Measurements from ENCODE around the gene OR6J1. TPM values are rescaled to one million over a fixed set of nuclear protein-coding genes. Genes with fewer than 3 reads are reported as not detected.

The OR6J1 gene
- total RNA-seq, 2 donors from 2014 or later: not detected

DNA sequence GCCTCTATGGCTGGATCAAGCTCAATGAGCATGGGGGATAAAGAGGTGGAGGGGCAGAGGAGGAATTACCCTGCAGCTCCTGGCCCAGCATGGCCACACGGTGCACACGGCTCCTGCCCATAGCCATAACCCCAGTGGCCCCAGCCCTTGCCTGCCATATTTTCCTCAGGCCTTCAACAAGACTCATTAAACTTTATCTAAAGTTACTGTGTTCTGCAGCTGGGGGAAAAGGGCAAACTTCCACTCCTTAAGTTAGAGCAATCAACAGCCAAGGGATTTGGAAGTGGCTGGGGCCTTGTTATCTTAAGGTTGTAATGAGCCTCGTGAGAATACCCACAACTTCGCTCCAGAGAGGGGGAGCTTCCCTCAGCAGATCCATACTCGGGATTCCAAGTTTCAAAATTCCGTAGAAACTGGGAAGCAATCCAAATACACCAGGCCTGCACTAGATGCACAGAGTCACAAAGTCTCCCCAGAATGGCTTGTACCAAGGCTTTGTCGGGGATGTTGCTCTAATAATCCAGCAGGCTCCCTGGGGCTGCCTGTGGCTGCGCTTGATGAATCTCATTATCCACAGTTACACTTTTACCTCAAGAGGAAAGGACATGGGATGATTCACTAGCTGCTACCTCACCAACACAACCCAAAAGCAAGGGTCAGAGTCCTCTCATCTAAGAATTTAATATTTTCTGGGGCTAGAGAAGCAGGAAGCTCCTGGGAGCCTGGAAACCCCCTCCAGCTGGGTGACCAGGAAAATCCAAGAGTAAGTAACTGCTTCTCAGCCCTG is 13.0 kb upstream of the OR6J1 start:
- Histone ChIP-seq H3K4me3 (no peak overlapping the region), H3K27me3 (no peaks in the 10 kb centered on the region), H3K9me3 (no peaks in the 10 kb centered on the region), H3K36me3 (no peaks in the 10 kb centered on the region), H3K4me1 (no peaks in the 10 kb centered on the region), H3K27ac (no peak overlapping the region)
- TF ChIP-seq, protein P1, sequence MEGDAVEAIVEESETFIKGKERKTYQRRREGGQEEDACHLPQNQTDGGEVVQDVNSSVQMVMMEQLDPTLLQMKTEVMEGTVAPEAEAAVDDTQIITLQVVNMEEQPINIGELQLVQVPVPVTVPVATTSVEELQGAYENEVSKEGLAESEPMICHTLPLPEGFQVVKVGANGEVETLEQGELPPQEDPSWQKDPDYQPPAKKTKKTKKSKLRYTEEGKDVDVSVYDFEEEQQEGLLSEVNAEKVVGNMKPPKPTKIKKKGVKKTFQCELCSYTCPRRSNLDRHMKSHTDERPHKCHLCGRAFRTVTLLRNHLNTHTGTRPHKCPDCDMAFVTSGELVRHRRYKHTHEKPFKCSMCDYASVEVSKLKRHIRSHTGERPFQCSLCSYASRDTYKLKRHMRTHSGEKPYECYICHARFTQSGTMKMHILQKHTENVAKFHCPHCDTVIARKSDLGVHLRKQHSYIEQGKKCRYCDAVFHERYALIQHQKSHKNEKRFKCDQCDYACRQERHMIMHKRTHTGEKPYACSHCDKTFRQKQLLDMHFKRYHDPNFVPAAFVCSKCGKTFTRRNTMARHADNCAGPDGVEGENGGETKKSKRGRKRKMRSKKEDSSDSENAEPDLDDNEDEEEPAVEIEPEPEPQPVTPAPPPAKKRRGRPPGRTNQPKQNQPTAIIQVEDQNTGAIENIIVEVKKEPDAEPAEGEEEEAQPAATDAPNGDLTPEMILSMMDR (IDR thresholded peaks at IDR 0.05): no peak
- no peak for DNase-seq (ENCODE audit: low spot score)

DNA sequence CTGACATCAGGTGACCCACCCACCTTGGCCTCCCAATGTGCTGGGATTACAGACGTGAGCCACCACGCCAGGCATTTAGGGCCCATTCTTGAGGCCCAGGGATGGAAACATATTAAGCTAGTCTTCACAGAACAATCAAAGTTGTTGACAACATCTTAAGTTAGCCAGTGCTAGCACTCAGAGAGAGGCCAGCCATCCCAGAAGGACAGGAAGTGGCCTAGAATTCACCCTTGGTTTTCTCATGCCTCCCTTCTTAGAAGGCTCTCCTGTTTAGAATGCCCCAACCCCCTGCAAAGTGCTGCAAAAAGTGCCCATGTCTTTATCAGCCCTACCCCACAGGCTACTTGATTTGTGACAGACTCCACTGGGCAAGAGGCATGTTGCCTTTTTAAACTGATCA is 12.1 kb upstream of the OR6J1 start:
- TF ChIP-seq, protein P1 (IDR thresholded peaks at IDR 0.05): no peak
- no peaks in the 10 kb centered on the region for H3K27me3 ChIP-seq
- H3K4me1 ChIP-seq: no peaks in the 10 kb centered on the region
- H3K9me3 ChIP-seq: no peaks in the 10 kb centered on the region
- no peak overlapping the region for H3K27ac ChIP-seq
- H3K4me3 ChIP-seq: no peak overlapping the region
- no peak for DNase-seq (ENCODE audit: low spot score)
- no peaks in the 10 kb centered on the region for H3K36me3 ChIP-seq

DNA sequence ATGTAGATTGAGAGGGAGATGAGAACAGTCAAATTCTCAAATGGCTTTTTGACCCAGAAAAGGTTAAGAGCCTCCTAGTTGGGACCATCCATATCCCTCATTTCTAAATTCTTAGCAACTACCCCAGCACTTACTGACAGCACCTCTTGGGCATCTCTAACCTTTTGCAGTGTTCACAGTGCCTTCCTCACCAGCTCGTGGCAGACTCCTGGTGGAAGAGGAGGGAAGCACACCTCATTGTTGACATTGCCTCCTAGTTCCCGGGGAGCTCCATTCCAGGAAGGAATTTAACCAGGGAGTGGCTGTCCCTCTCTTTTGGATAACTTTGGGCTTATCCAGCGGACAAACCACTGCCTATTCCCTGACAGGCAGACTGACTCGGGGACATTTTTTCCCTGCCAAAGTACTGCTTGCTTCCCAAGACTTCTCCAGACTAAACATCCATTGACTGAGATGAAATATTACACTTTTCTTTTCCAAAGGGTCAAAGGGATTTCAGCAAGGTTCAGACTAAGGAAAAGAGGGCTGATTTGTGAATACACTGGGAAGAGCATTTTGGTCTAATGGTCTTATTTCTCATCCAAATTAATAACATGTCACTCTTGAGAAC is 9.0 kb upstream of the OR6J1 start:
- Histone ChIP-seq H3K27ac (no peak overlapping the region), H3K4me3 (no peak overlapping the region), H3K9me3 (no peaks in the 10 kb centered on the region), H3K36me3 (no peaks in the 10 kb centered on the region), H3K4me1 (no peaks in the 10 kb centered on the region), H3K27me3 (no peaks in the 10 kb centered on the region)
- TF ChIP-seq, protein P1 (IDR thresholded peaks at IDR 0.05): peak; percentile 53 to 80
- no peak for DNase-seq (ENCODE audit: low spot score)

DNA sequence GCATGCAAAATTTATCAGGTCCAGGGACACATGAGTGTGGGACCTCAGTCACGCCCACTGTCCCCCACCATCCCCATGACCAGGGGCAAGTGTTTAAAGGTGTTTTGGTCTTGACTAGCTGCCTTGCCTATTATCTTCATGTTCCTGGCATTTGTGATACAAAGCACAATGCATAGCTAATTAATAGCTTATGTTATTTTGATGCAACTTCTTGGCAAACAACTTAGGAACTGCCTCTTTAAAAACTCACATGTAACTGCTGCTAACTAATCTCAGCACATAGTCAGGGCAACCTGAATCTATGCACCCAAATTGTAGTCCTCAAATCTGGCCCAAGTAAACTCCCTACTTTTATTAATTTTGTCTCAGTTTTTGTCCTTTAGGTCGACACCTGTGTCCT is 7.4 kb upstream of the OR6J1 start:
- TF ChIP-seq, protein P1 (IDR thresholded peaks at IDR 0.05): no peak
- no peak overlapping the region for H3K27ac ChIP-seq

DNA sequence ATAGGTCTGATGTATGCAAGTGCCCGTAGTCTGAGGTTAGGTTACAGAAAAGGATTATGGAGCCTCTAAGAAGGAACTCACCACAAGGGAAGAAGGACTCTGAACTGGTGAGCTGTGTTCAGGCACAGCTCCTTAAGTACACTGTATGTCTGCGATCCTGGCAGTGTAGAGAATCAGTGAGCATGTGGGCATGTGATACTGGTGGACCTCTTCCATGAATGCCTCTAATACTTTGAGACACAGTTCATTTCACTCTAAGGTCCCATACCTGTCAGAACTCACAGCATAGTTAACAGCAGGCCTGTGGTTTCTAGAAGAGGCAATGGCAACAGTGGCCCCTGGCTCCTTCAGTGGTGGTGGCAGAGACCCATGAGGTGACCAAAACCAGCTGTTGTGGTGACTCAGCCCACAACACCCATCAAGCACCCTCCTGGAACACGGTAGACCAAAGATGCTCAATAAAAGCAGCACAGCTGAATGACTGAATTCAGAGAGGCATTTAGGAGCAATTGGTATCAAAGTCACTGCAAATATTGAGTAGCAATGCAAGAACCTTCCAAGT is 6.9 kb upstream of the OR6J1 start:
- no peak overlapping the region for H3K27ac ChIP-seq
- TF ChIP-seq, protein P1 (IDR thresholded peaks at IDR 0.05): no peak
- no peaks in the 10 kb centered on the region for H3K9me3 ChIP-seq
- no peaks in the 10 kb centered on the region for H3K27me3 ChIP-seq
- no peaks in the 10 kb centered on the region for H3K36me3 ChIP-seq
- no peak overlapping the region for H3K4me3 ChIP-seq
- H3K4me1 ChIP-seq: no peaks in the 10 kb centered on the region
- DNase-seq (ENCODE audit: low spot score): no peak

More for the DNA sequence above, 7.4 kb upstream of the OR6J1 start:
- H3K4me3 ChIP-seq: no peak overlapping the region
- no peak for DNase-seq (ENCODE audit: low spot score)
- no peaks in the 10 kb centered on the region for H3K9me3 ChIP-seq
- no peaks in the 10 kb centered on the region for H3K4me1 ChIP-seq
- H3K27me3 ChIP-seq: no peaks in the 10 kb centered on the region
- H3K36me3 ChIP-seq: no peaks in the 10 kb centered on the region

All from right atrium auricular region (tissue), 2 donors.